Right renal pelvis (tissue), 4 donors: ENCODE measurements around the gene FBLN7. TPM values are rescaled to one million over a fixed set of nuclear protein-coding genes. Genes with fewer than 3 reads are reported as not detected.

Experiments
- DNase-seq, 4 donors: peaks; one replicate each; pipeline ENCODE4 v3.0.0-alpha.2; 2013; ENCODE audit warnings: low read depth in 4 of 4, low spot score in 3 of 4, missing footprints in 1 of 4
- polyA plus RNA-seq, 4 donors: library from polyadenylated mRNA; unstranded; fragments of 120-200 nt; gene quantifications; one replicate each; pipeline ENCODE4 v1.2.1, GENCODE V29; 2013; ENCODE audit not compliant: insufficient read length in 4 of 4

The FBLN7 gene
- polyA plus RNA-seq, 4 donors: 10.4 to 16.3 (median 13.2) TPM

DNA sequence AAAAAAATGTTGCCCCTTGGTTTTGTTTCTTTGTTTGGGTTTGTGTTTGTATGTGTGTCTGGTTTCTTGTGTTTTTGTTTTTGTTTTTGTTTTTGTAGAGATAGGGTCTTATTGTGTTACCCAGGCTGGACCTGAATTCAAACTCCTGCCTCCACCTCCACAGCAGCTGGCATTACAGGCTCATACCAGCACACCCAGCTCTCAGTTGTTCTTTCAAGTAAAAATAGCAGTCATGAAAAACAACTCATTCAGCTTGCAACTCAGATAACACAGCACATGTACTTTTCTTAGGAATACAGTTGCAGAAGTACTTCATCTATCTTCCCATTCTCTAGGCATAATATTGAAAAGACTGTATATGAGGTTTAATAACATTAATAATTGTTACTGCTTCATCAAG, 79.7 kb downstream of the FBLN7 start:
- no peak for DNase-seq

DNA sequence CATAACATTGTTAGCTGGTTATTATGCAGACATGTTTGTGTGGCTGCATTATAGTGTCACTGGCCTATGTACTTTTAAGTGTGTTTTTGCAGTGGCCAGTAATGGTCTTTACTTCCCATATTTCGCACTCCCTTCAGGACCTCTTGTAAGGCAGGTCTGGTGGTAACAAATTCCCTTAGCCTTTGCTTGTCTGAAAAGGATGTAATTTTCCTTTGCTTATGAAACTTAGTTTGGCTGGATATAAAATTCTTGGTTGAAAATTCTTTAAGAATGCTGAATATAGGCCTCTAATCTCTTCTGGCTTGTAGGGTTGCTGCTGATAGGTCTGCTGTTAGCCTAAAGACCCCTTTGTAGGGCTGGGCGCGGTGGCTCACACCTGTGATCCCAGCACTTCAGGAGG, 82.0 kb downstream of the FBLN7 start:
- no peak for DNase-seq

DNA sequence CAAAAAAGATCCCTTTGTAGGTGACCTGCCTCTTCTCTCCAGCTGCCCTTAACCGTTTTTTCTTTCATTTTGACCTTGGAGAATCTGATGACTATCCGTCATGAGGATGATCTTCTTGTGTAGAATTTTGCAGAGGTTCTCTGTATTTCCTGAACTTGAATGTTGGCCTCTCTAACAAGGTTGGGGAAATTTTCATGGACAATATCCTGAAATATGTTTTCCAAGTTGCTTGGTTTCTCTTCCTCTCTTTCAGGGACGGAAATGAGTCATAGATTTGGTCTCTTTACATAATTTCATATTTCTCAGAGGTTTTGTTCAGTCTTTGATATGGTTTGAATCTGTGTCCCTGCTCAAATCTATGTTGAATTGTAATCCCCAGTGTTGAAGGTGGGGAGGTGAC, 82.6 kb downstream of the FBLN7 start:
- DNase-seq: no peak

DNA sequence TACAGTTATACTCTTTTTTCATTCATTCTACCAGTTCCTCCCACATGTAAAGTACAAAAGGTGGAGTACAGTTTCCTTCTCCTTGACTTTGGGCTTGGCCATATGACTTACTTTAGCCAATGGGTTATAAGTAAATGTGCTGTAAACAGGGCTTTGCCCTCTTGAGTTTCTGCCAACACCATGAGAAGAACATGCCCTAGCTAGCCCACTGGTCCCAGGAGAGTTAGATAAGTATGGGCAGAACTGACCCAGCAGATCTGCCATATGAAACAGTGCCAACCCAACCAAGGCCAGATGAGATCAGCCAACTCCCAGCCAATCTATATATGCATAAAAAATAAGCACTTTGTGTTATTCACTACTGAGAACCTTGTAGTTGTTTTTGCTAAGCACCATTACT, 91.2 kb downstream of the FBLN7 start:
- DNase-seq: no peak

DNA sequence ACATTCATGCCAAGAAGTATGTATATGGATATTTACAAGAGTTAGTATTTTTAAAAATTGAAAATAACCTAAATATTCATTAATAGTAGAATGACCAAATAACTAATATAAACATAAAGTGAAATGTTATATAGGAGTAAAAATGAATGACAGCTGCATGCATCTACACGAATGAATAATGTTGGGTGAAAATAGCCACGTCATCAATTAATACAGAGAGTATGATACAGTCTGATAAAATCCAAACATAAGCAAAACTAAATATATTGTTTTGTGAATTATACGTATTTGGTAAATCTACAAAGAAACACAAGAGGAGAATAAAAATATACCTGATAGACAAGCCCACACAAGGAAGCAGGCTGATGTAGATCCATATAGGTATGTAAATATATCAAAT, 92.2 kb downstream of the FBLN7 start:
- DNase-seq: no peak

Other genes starting within 250 kb of the FBLN7 start
- gene MERTK, start 239.8 kb upstream of the FBLN7 start, polyA plus RNA-seq: 10 to 100 TPM; 19.5 to 24.6 (median 23.1) TPM
- 10 to 100 TPM; 18.7 to 33.3 (median 22.2) TPM for gene TMEM87B, start 83.1 kb upstream of the FBLN7 start, polyA plus RNA-seq
- gene ZC3H8, start 116.7 kb downstream of the FBLN7 start, polyA plus RNA-seq: 10 to 100 TPM; 15.4 to 19.7 (median 17.6) TPM
- 1 to 10 TPM; 6.3 to 9.7 (median 8.1) TPM for gene ZC3H6, start 137.2 kb downstream of the FBLN7 start, polyA plus RNA-seq